Endodermal cell (in vitro differentiated cells): ENCODE results near the gene EN1. TPM values are rescaled to one million over a fixed set of nuclear protein-coding genes. Genes with fewer than 3 reads are reported as not detected.
A peak's percentile ranks its signal among the peaks of the same experiment; 100 is the strongest.

Experiments used
- DNase-seq: peaks from one replicate; pipeline ENCODE4 v3.0.0-alpha.2; 2017
- H3K27ac ChIP-seq: 2 replicates; pipeline ENCODE4 v1.5.1; 2013; ENCODE audit warnings: mild to moderate bottlenecking, low read depth, low read length, moderate library complexity
- H3K27me3 ChIP-seq: 2 replicates; pipeline ENCODE4 v1.6.1; 2013; ENCODE audit warnings: mild to moderate bottlenecking, low read length, moderate library complexity; ENCODE audit not compliant: insufficient read depth, control insufficient read depth, poor library complexity, severe bottlenecking
- H3K36me3 ChIP-seq: 2 replicates; pipeline ENCODE4 v1.7.0; 2013; ENCODE audit warnings: mild to moderate bottlenecking, low read length, moderate library complexity; ENCODE audit not compliant: control insufficient read depth, insufficient read depth
- H3K4me1 ChIP-seq: one replicate; pipeline ENCODE4 v1.7.0; 2013; ENCODE audit warnings: low read length; ENCODE audit not compliant: control insufficient read depth, insufficient read depth
- H3K4me3 ChIP-seq: 2 replicates; pipeline ENCODE4 v1.5.1; 2013; ENCODE audit warnings: mild to moderate bottlenecking, low read length, moderate library complexity
- H3K9ac ChIP-seq: 2 replicates; pipeline ENCODE4 v1.6.1; 2013; ENCODE audit warnings: mild to moderate bottlenecking, low read length, moderate library complexity; ENCODE audit not compliant: poor library complexity, severe bottlenecking; ENCODE audit errors: extremely low read depth
- H3K9me3 ChIP-seq: 2 replicates; pipeline ENCODE4 v1.6.1; 2013; ENCODE audit warnings: mild to moderate bottlenecking, low read length, moderate library complexity; ENCODE audit not compliant: control insufficient read depth
- H3K27ac Mint-ChIP-seq: 2 replicates; pipeline ENCODE4 v1.8.0; 2020; ENCODE audit warnings: mixed read lengths
- H3K27me3 Mint-ChIP-seq: 2 replicates; pipeline ENCODE4 v1.8.0; 2021; ENCODE audit warnings: mild to moderate bottlenecking, mixed read lengths; ENCODE audit not compliant: insufficient read depth
- H3K36me3 Mint-ChIP-seq: 2 replicates; pipeline ENCODE4 v1.8.0; 2020; ENCODE audit warnings: low read depth, mixed read lengths
- H3K4me1 Mint-ChIP-seq: 2 replicates; pipeline ENCODE4 v1.8.0; 2020; ENCODE audit warnings: mixed read lengths
- H3K4me3 Mint-ChIP-seq: 2 replicates; pipeline ENCODE4 v1.8.0; 2020; ENCODE audit warnings: mild to moderate bottlenecking, moderate library complexity, mixed read lengths
- H3K9me3 Mint-ChIP-seq: 2 replicates; pipeline ENCODE4 v1.8.0; 2020; ENCODE audit warnings: mild to moderate bottlenecking, mixed read lengths
- CTCF ChIP-seq: fragments of 200-600 bp; sonication (generic); conservative IDR thresholded peaks from 2 replicates; pipeline ENCODE4 v1.5.0; 2021; ENCODE audit warnings: antibody characterized with exemption, mild to moderate bottlenecking
- WGBS, 2 experiments: methylation state at CpG; one replicate each; pipeline versions ENCODE4 v1.1.5 to v1.1.7; 2013; ENCODE audit warnings: missing lambda C conversion rate in 2 of 2, mixed read lengths in 1 of 2; ENCODE audit not compliant: insufficient coverage in 1 of 2, insufficient read length in 1 of 2; 5-methylcytosine and 5-hydroxymethylcytosine counted together
- total RNA-seq, 2 donors: library from RNA; stranded (reverse); fragmentation: NEBNext Ultra II Directional in 1 of 2; extraction: Animal tissue kit (Norgen Biotek cat#: 25700) in 1 of 2; gene quantifications; 2 replicates in 1 of 2; 3 replicates in 1 of 2; pipeline ENCODE4 v1.2.1, GENCODE V29; 2021

Gene EN1
- total RNA-seq, 2 donors from 2014 or later, result not detected

- Mint-ChIP-seq H3K9me3 (no peaks in the 10 kb centered on the region), H3K27ac (no peak overlapping the region), H3K27me3 (peaks cover 51% of the 10 kb centered on the region), H3K4me1 (no peaks in the 10 kb centered on the region), H3K36me3 (no peaks in the 10 kb centered on the region), H3K4me3 (no peak overlapping the region)
- H3K4me1 ChIP-seq, result no peaks in the 10 kb centered on the region
- H3K4me3 ChIP-seq, result no peak overlapping the region
- H3K9me3 ChIP-seq, result no peaks in the 10 kb centered on the region
- no peaks in the 10 kb centered on the region for H3K36me3 ChIP-seq
- H3K27ac ChIP-seq, result no peak overlapping the region
- 86% methylated on average over 3 of the region's 3 CpGs; no CpG with 5 or more reads in 1 of the 2 experiments for WGBS, 2 experiments
- TF ChIP-seq CTCF, result no peak
- no peak for DNase-seq
- H3K27me3 ChIP-seq, result peaks cover 20% of the 10 kb centered on the region
- H3K9ac ChIP-seq, result no peak overlapping the region
Observed at GRCh38 chr2:118874324-118874723, 26.9 kb upstream of the EN1 start.

GRCh38 chr2:118865106-118865505 lies 17.7 kb upstream of the EN1 start:
- Mint-ChIP-seq H3K4me1 (peaks cover 5% of the 10 kb centered on the region), H3K27ac (no peak overlapping the region), H3K4me3 (no peak overlapping the region), H3K27me3 (peaks cover 49% of the 10 kb centered on the region), H3K9me3 (no peaks in the 10 kb centered on the region), H3K36me3 (no peaks in the 10 kb centered on the region)
- Histone ChIP-seq H3K27me3 (peaks cover 46% of the 10 kb centered on the region), H3K9me3 (no peaks in the 10 kb centered on the region), H3K9ac (no peak overlapping the region), H3K4me3 (no peak overlapping the region), H3K4me1 (no peaks in the 10 kb centered on the region), H3K27ac (no peak overlapping the region), H3K36me3 (no peaks in the 10 kb centered on the region)
- TF ChIP-seq CTCF, result peak; percentile 87
- WGBS, 2 experiments, result 13 to 14% methylated on average over 3 of the region's 3 CpGs
- peak; percentile 85 for DNase-seq

GRCh38 chr2:118864207-118864606 lies 16.8 kb upstream of the EN1 start:
- H3K27me3 ChIP-seq, result peaks cover 51% of the 10 kb centered on the region
- H3K9me3 ChIP-seq, result no peaks in the 10 kb centered on the region
- no peak overlapping the region for H3K4me3 ChIP-seq
- peaks cover 8% of the 10 kb centered on the region for H3K4me1 Mint-ChIP-seq
- no peaks in the 10 kb centered on the region for H3K9me3 Mint-ChIP-seq
- H3K27me3 Mint-ChIP-seq, result peaks cover 55% of the 10 kb centered on the region
- H3K9ac ChIP-seq, result no peak overlapping the region
- H3K4me3 Mint-ChIP-seq, result no peak overlapping the region
- DNase-seq, result peak; percentile 35
- H3K27ac ChIP-seq, result no peak overlapping the region
- no peak for TF ChIP-seq CTCF
- H3K27ac Mint-ChIP-seq, result no peak overlapping the region
- WGBS, 2 experiments, result 93 to 94% methylated on average over 9 to 13 of the region's 13 CpGs
- no peaks in the 10 kb centered on the region for H3K36me3 Mint-ChIP-seq
- H3K36me3 ChIP-seq, result no peaks in the 10 kb centered on the region
- no peaks in the 10 kb centered on the region for H3K4me1 ChIP-seq
